Measurements from ENCODE around the gene DOCK10. TPM values are rescaled to one million over a fixed set of nuclear protein-coding genes. Genes with fewer than 3 reads are reported as not detected.

Gene DOCK10
- total and polyA plus RNA-seq, 2 donors (not counting 1 experiment from before 2014, with no cell fraction given) = 49.5 to 139 TPM

DNA sequence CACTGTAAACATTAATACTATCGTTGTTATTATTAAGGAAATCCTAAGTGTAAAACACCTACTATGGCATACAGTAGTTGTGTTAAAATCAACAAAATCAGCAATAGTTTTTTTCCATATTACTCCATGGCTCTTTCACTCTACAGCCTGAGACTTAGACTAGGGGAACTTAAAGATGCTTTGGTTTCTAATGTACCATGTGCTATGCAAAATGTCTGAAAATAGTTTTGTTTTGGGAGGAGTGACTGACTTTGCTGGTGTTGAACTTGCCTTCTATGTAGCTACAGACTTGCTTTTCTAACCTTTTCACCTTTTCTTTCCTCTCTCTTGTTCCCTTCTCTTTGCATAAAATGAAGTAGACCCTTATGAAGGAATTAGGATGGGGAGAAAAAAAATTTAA, 167.1 kb downstream of the DOCK10 start:
- no peaks in the 10 kb centered on the region for H3K27me3 ChIP-seq (replicated peaks in 1 of 4; ENCODE audit: control extremely low read depth in 1 of 4, control insufficient read depth in 3 of 4, insufficient read depth in 4 of 4, low read length in 3 of 4)
- no peaks in the 10 kb centered on the region for H3K9me3 ChIP-seq (ENCODE audit: control extremely low read depth in 1 of 3, control insufficient read depth in 2 of 3, insufficient read depth in 1 of 3, low read length in 2 of 3)
- Mint-ChIP-seq H3K27me3 (no peaks in the 10 kb centered on the region), H3K4me3 (no peak overlapping the region), H3K4me1 (peaks cover 29% of the 10 kb centered on the region), H3K27ac (peak overlapping the region; percentile 54), H3K9me3 (ENCODE audit: insufficient read depth) (no peaks in the 10 kb centered on the region)
- peak; percentile 32 for DNase-seq
- peaks cover 28 to 29% of the 10 kb centered on the region in 2 donors for H3K4me1 ChIP-seq (ENCODE audit: control insufficient read depth in 2 of 2, insufficient read depth in 2 of 2, low read length in 2 of 2)
- H2AFZ ChIP-seq (ENCODE audit: insufficient read depth, low read depth, low read length, poor library complexity, severe bottlenecking) = no peak overlapping the region
- TF ChIP-seq EZH2 (IDR thresholded peaks at IDR 0.05; ENCODE audit: borderline replicate concordance, insufficient read depth, low read depth, low read length, poor library complexity, severe bottlenecking) = no peak
- TF ChIP-seq, protein P1, sequence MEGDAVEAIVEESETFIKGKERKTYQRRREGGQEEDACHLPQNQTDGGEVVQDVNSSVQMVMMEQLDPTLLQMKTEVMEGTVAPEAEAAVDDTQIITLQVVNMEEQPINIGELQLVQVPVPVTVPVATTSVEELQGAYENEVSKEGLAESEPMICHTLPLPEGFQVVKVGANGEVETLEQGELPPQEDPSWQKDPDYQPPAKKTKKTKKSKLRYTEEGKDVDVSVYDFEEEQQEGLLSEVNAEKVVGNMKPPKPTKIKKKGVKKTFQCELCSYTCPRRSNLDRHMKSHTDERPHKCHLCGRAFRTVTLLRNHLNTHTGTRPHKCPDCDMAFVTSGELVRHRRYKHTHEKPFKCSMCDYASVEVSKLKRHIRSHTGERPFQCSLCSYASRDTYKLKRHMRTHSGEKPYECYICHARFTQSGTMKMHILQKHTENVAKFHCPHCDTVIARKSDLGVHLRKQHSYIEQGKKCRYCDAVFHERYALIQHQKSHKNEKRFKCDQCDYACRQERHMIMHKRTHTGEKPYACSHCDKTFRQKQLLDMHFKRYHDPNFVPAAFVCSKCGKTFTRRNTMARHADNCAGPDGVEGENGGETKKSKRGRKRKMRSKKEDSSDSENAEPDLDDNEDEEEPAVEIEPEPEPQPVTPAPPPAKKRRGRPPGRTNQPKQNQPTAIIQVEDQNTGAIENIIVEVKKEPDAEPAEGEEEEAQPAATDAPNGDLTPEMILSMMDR (IDR thresholded peaks at IDR 0.05) = no peak
- H3K36me3 ChIP-seq (replicated peaks in 1 of 2; ENCODE audit: control extremely low read depth in 1 of 2, control insufficient read depth in 1 of 2, extremely low read depth in 1 of 2, insufficient read depth in 2 of 2, low read length in 1 of 2) = peaks cover 5 to 64% of the 10 kb centered on the region in 2 experiments
- no CpG with 5 or more reads among the region's 1 CpG for WGBS (ENCODE audit: insufficient coverage)
- peaks cover 7% of the 10 kb centered on the region for H3K79me2 ChIP-seq (ENCODE audit: control insufficient read depth, insufficient read depth, low read length)
- H4K20me1 ChIP-seq (ENCODE audit: control insufficient read depth, insufficient read depth, low read length, poor library complexity, severe bottlenecking) = no peaks in the 10 kb centered on the region
- CTCF ChIA-PET = interaction anchor here (1.5 to 2.0 kb wide), 2 partner anchors 119 to 127 kb away, joined by 3 to 14 read pairs; no protein-coding TSS in a partner anchor
- H3K9ac ChIP-seq (ENCODE audit: low read length) = peak overlapping the region; percentile 21
- peak; percentile 61 for ATAC-seq (ENCODE audit: low read depth)
- peak overlapping the region in 1 of 5 experiments; percentile 18 for H3K4me3 ChIP-seq (ENCODE audit: control extremely low read depth in 1 of 5, extremely low read depth in 1 of 5, insufficient read depth in 1 of 5, low read depth in 2 of 5, low read length in 4 of 5)
- POLR2A ChIA-PET = no interaction called here
- intact Hi-C loops (cut with micrococcal nuclease) = loop anchor here (5.0 kb wide), 1 partner anchor 68 kb away; no protein-coding TSS in a partner anchor
- peak overlapping the region in 1 of 2 donors; percentile 61 for H3K27ac ChIP-seq (ENCODE audit: low read length in 2 of 2)
- H3K4me2 ChIP-seq (replicated peaks; ENCODE audit: low read depth, low read length, poor library complexity, severe bottlenecking) = peak overlapping the region; percentile 48

DNA sequence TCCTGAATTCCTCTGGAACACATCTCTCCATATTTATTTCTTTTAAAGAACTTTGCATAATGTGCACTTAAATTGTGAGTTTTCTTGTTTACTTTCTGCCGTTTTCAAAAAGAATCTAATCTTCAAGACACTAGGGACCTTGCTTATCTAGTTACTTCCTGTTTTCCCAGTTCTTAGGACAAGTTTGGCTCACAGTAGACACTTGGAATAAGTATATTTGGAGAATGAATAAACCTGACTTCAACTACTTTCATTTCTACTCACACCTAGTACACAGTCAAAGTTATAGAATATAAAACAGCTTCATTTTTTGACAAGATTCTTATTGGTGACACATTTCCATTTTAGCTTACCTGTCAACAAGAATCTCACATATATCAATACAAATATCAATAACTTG, 170.5 kb downstream of the DOCK10 start:
- WGBS (ENCODE audit: insufficient coverage) = no CpG with 5 or more reads among the region's 1 CpG
- H3K4me3 Mint-ChIP-seq = no peak overlapping the region
- Histone ChIP-seq H3K4me1 (ENCODE audit: control insufficient read depth in 2 of 2, insufficient read depth in 2 of 2, low read length in 2 of 2) (peaks cover 24% of the 10 kb centered on the region in 2 donors), H3K9ac (ENCODE audit: low read length) (no peak overlapping the region), H4K20me1 (ENCODE audit: control insufficient read depth, insufficient read depth, low read length, poor library complexity, severe bottlenecking) (no peaks in the 10 kb centered on the region), H3K4me2 (replicated peaks; ENCODE audit: low read depth, low read length, poor library complexity, severe bottlenecking) (no peak overlapping the region), H3K36me3 (replicated peaks in 1 of 2; ENCODE audit: control extremely low read depth in 1 of 2, control insufficient read depth in 1 of 2, extremely low read depth in 1 of 2, insufficient read depth in 2 of 2, low read length in 1 of 2) (peaks cover 5 to 57% of the 10 kb centered on the region in 2 experiments), H3K27ac (ENCODE audit: low read length in 2 of 2) (no peak overlapping the region), H2AFZ (ENCODE audit: insufficient read depth, low read depth, low read length, poor library complexity, severe bottlenecking) (no peak overlapping the region), H3K79me2 (ENCODE audit: control insufficient read depth, insufficient read depth, low read length) (peaks cover 7% of the 10 kb centered on the region), H3K27me3 (replicated peaks in 1 of 4; ENCODE audit: control extremely low read depth in 1 of 4, control insufficient read depth in 3 of 4, insufficient read depth in 4 of 4, low read length in 3 of 4) (no peaks in the 10 kb centered on the region), H3K4me3 (ENCODE audit: control extremely low read depth in 1 of 5, extremely low read depth in 1 of 5, insufficient read depth in 1 of 5, low read depth in 2 of 5, low read length in 4 of 5) (no peak overlapping the region), H3K9me3 (ENCODE audit: control extremely low read depth in 1 of 3, control insufficient read depth in 2 of 3, insufficient read depth in 1 of 3, low read length in 2 of 3) (no peaks in the 10 kb centered on the region)
- ChIA-PET CTCF (interaction anchor here (1.0 to 2.3 kb wide), 2 partner anchors 17 to 130 kb away, joined by 3 to 10 read pairs; no protein-coding TSS in a partner anchor), POLR2A (no interaction called here)
- no peaks in the 10 kb centered on the region for H3K9me3 Mint-ChIP-seq (ENCODE audit: insufficient read depth)
- TF ChIP-seq, protein P1 (IDR thresholded peaks at IDR 0.05) = no peak
- no peak for TF ChIP-seq EZH2 (IDR thresholded peaks at IDR 0.05; ENCODE audit: borderline replicate concordance, insufficient read depth, low read depth, low read length, poor library complexity, severe bottlenecking)
- intact Hi-C loops (cut with micrococcal nuclease) = no loop called here
- ATAC-seq (ENCODE audit: low read depth) (no peak), DNase-seq (no peak)
- H3K27ac Mint-ChIP-seq = no peak overlapping the region
- peaks cover 25% of the 10 kb centered on the region for H3K4me1 Mint-ChIP-seq
- no peaks in the 10 kb centered on the region for H3K27me3 Mint-ChIP-seq
